Activated T-cell treated with anti-CD3 and anti-CD28 coated beads for 48 hours (primary cell): ENCODE results near the gene KATNB1.

Experiments used
- DNase-seq: peaks from one replicate; pipeline ENCODE4 v3.0.0-alpha.2; 2020; ENCODE audit warnings: low read depth

The KATNB1 gene

DNA sequence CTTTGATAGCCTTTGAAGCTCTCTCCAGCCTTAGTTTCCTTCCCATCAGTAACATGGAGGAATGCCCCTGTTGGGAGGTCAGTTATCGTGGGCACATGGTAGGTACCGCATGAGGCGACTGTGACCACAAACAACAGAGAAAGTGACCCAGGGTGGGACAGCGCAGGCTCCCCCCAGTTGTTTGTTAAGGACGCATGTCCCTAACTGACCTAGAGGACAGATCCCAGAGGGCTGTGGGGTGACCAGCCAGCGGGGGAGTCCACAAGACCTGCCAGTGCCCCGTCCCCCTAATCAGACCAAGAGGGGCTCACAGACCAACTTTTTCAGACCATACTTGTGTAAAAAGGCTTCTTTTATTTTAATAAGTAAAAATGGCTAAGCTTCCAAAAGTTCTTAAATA, 22.3 kb downstream of the KATNB1 start:
- DNase-seq = no peak

- DNase-seq = no peak
Measured at GRCh38 chr16:57758331-57759117, 23.0 kb downstream of the KATNB1 start.

DNA sequence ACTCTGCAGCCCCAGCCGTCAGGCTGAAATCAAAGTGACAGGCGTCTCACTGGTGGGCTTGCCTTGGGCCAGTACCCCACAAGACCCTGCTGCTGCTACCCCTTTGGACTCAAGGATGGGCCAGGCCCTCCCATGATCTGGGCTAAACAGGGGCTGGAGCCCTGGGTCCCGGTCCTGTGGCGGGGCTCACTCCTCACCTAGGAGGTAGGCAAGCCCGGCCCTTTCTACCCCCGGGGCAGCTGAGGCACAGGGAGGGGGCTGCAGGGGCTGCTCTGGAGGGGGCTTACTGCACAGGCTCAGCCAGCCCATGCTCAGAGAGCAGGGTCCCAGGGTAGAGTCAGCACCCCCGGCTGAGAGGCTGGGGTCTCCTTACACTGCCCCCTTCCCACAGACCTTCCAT, 23.6 kb downstream of the KATNB1 start:
- no peak for DNase-seq

DNA sequence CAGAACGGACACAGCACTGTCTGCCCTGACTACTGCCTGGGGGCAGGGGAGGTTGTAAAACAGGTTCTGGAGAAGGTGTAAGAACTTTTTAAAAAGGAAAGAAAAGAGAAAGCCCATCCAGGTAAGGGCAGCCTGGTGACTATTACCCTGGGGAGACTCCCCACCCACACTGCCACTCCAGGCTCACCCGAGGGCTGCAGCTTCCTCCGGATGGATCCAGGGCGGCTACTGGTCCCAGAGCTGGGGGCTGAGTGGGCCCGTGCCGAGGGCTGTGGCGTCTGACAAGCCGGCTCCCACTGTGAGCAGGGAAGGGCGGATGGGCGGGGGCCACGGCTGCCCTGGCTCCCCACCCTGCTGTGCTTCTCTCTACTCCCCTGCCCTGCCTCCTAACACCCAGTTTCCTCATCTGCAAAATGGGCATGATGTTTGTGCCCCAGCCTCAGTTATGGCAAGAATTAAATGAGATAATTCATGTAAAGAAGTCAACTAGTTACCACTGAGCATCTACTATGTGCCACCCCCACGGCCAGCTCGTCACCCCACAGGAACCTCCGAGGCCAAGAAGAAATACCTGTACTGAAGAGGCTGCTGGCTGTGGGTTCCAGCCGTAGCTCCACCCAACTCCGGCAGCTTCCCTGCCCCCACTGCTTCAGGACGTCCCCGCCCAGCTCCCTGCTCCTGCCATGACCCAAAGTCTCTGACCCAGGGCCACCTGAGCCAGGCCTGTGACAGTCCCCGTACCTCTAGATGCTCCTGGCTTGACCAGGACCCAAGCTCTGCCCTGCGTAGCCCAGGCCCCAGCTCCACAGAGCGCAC, 24.2 kb downstream of the KATNB1 start:
- no peak for DNase-seq

GRCh38 chr16:57760357-57761160, 25.0 kb downstream of the KATNB1 start:
- DNase-seq = no peak

DNA sequence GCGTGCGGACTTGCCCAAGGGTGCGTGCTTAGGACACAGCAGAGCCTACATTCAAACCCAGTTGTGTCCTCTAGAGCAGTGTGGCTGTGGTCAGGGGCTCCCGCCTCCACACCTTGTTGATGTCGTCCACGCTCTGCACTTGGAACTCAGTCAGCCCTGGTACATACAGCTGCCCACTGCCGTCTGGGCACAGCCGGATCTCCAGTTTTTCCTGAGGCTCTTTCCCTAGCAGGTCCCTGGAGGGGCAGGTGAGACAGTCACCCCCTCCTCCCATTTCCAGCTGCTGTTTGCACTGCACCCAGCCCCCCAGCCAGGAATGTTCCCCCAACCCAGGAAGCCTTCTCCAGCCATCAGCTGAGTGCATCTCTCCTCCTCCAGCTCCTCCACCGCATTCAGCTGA, 25.7 kb downstream of the KATNB1 start:
- no peak for DNase-seq

DNA sequence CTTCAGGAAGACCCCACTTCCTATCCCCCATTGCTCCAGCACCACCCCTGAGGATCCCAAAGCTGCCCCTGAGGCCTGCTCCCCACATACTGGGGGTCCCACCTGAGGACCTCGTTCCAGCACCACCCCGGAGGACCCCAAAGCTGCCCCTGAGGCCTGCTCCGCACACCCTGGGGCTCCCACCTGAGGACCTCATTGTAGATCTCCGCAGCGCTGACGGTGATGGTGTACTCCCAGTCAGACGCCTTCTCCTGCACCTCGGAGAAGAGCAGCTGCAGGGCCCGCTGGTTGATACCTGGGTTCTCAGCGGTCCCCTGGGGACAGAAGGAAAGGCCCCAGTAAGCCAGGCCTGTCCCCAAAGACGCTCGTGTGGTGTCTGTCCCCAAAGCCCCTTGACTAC, 26.4 kb downstream of the KATNB1 start:
- DNase-seq = no peak

- DNase-seq = no peak
Measured at GRCh38 chr16:57762365-57763040, 26.9 kb downstream of the KATNB1 start.

DNA sequence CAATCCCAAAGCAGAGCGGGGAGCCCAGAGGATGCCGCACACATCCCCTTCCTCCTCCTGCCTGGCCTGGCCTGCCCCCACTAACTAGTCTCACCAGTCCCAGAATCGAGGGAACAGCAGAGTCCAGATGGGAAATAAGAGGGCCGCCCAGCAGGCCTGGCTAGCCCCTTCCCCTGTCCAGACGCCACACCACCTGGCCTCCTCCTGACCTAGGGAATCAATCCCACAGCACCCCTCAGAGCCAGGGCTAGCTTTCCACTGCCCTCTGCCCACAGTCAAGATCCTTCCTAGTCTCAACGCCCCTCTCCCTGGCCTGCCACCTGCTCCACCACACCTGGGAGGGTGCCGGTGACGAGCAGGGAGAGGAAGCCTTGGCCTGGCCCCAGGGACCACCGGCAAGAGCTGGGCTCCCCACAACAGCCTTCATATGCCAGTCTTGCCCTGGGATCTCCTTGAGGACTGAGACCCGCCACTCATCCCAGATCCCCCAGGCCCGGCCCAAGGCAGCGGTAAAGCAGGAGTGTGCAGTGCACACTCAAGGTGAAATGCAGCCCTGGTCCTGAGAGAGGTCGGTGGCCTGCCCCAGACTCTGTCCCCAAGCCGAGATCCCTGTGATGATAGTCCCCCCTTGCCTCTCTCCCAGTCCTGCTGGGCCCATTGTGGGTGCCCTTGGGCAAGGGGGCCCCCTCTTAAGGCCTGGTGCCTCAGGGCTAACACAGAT, 27.9 kb downstream of the KATNB1 start:
- no peak for DNase-seq

- no peak for DNase-seq
Measured at GRCh38 chr16:57764006-57764340, 28.4 kb downstream of the KATNB1 start.

GRCh38 chr16:57764341-57765159, 29.0 kb downstream of the KATNB1 start:
- DNase-seq = peak; percentile 38

GRCh38 chr16:57765160-57765728, 29.7 kb downstream of the KATNB1 start:
- DNase-seq = no peak

GRCh38 chr16:57766714-57767348, 31.3 kb downstream of the KATNB1 start:
- DNase-seq = no peak

GRCh38 chr16:57769541-57770145, 34.1 kb downstream of the KATNB1 start:
- DNase-seq = no peak

- DNase-seq = no peak
Measured at GRCh38 chr16:57770361-57770760, 34.8 kb downstream of the KATNB1 start.

- DNase-seq = no peak
Measured at GRCh38 chr16:57771141-57771785, 35.7 kb downstream of the KATNB1 start.

DNA sequence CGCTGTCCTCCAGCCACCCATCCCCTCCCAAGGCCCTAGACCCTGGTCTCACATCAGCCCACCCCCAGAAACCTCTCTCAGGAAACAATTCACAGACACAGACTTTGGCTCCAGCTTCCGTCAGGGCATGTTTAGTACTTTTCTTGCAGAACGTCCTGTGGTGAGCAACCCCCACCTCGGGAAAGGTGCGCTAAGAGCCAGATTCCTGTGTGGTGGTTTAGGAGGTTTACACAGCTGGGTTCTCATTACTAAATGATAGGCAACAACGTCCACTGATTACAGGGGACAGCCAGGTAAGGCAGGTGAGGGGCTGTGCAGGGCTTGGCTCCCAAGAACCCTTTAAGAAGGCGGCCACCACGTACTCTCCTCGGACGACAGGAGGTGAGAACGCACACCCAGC, 37.4 kb downstream of the KATNB1 start:
- no peak for DNase-seq

GRCh38 chr16:57773655-57774295, 38.2 kb downstream of the KATNB1 start:
- DNase-seq = no peak
